Stimulated activated CD4-positive, alpha-beta T cell treated with anti-CD3 and anti-CD28 coated beads, TNF-alpha, amount 100 ng/mL, for 48 hours (primary cell): ENCODE data around the gene ATP10D.

Source experiments
- DNase-seq, 3 donors: peaks; one replicate each; pipeline ENCODE4 v3.0.0-alpha.2; 2020; ENCODE audit warnings: low read depth in 3 of 3

ATP10D gene

GRCh38 chr4:47485047-47485692 is at the start of gene ATP10D:
TSS of gene ATP10D (plus strand) at chr4:47485275. CDS start at chr4:47512541, 27,266 bp downstream.
- peak; percentile 49 to 74 (median 56) for DNase-seq

- no peak for DNase-seq
These were observed 42.1 kb upstream of the ATP10D start for GRCh38 chr4:47442980-47443379.

GRCh38 chr4:47444031-47444430 is 41.0 kb upstream of the ATP10D start:
- no peak for DNase-seq

- no peak for DNase-seq
These were observed 33.4 kb upstream of the ATP10D start for GRCh38 chr4:47451657-47452056.

GRCh38 chr4:47462799-47463234 is 22.3 kb upstream of the ATP10D start:
- DNase-seq, result no peak

- DNase-seq, result peak; percentile 91 to 96 (median 95)
These were observed 21.7 kb upstream of the ATP10D start, which contains the start of gene COMMD8 for GRCh38 chr4:47463235-47463956. TSS of gene COMMD8 (minus strand) at chr4:47463702. CDS start at chr4:47463651, 51 bp downstream.

GRCh38 chr4:47465004-47465403 is 20.1 kb upstream of the ATP10D start:
- DNase-seq, result no peak

GRCh38 chr4:47466056-47466785 is 18.9 kb upstream of the ATP10D start:
- no peak for DNase-seq

- no peak for DNase-seq
These were observed 16.2 kb upstream of the ATP10D start for GRCh38 chr4:47468706-47469365.

- no peak for DNase-seq
These were observed 15.1 kb upstream of the ATP10D start for GRCh38 chr4:47469951-47470350.

GRCh38 chr4:47471064-47471463 is 14.0 kb upstream of the ATP10D start:
- DNase-seq, result no peak

GRCh38 chr4:47471591-47471990 is 13.5 kb upstream of the ATP10D start:
- DNase-seq, result no peak

GRCh38 chr4:47473141-47473750 is 11.8 kb upstream of the ATP10D start:
- no peak for DNase-seq

- DNase-seq, result no peak
These were observed 10.3 kb upstream of the ATP10D start for GRCh38 chr4:47474799-47475198.

- DNase-seq, result no peak
These were observed 9.7 kb upstream of the ATP10D start for GRCh38 chr4:47475411-47475810.

GRCh38 chr4:47478804-47479203 is 6.3 kb upstream of the ATP10D start:
- no peak for DNase-seq

GRCh38 chr4:47482326-47482725 is 2.7 kb upstream of the ATP10D start:
- no peak for DNase-seq

- no peak for DNase-seq
These were observed 1.3 kb upstream of the ATP10D start for GRCh38 chr4:47483745-47484144.

- no peak for DNase-seq
These were observed 907 bp upstream of the ATP10D start for GRCh38 chr4:47484168-47484567.

- no peak for DNase-seq
These were observed 693 bp downstream of the ATP10D start for GRCh38 chr4:47485768-47486167.

- DNase-seq, result no peak
These were observed 1.2 kb downstream of the ATP10D start for GRCh38 chr4:47486231-47486673.
